ES-I3 (cell line): ENCODE measurements around the gene CXCR5.

Experiments
- H3K36me3 ChIP-seq: 2 replicates; pipeline ENCODE4 v1.6.1; 2013; ENCODE audit warnings: mild to moderate bottlenecking, low read length, control low read depth, moderate library complexity; ENCODE audit not compliant: insufficient read depth
- H3K4me1 ChIP-seq: 2 replicates; pipeline ENCODE4 v1.6.1; 2013; ENCODE audit warnings: mild to moderate bottlenecking, control low read depth, low read length; ENCODE audit not compliant: insufficient read depth
- H3K9ac ChIP-seq: 2 replicates; pipeline ENCODE4 v1.6.1; 2013; ENCODE audit warnings: low read depth, mild to moderate bottlenecking, low read length, moderate library complexity
- H3K9me3 ChIP-seq: 2 replicates; pipeline ENCODE4 v1.6.1; 2013; ENCODE audit warnings: mild to moderate bottlenecking, low read length, moderate library complexity; ENCODE audit not compliant: control insufficient read depth, insufficient read depth

CXCR5 gene

GRCh38 chr11:118856314-118856713 lies 27.4 kb upstream of the CXCR5 start:
- Histone ChIP-seq H3K9ac (no peak overlapping the region), H3K9me3 (no peaks in the 10 kb centered on the region), H3K36me3 (no peaks in the 10 kb centered on the region), H3K4me1 (no peaks in the 10 kb centered on the region; the same call in 1 of the 2 replicates)

- no peak overlapping the region for H3K9ac ChIP-seq
- H3K4me1 ChIP-seq: no peaks in the 10 kb centered on the region; the same call in 1 of the 2 replicates
Measured at GRCh38 chr11:118857385-118857784, 26.3 kb upstream of the CXCR5 start.

GRCh38 chr11:118859973-118860372 lies 23.7 kb upstream of the CXCR5 start:
- no peaks in the 10 kb centered on the region; the same call in 1 of the 2 replicates for H3K4me1 ChIP-seq

More at GRCh38 chr11:118857385-118857784, 26.3 kb upstream of the CXCR5 start:
- Histone ChIP-seq H3K9me3 (no peaks in the 10 kb centered on the region), H3K36me3 (no peaks in the 10 kb centered on the region)

GRCh38 chr11:118868659-118869058 lies 15.0 kb upstream of the CXCR5 start:
- no peaks in the 10 kb centered on the region for H3K9me3 ChIP-seq
- H3K4me1 ChIP-seq: peaks cover 14% of the 10 kb centered on the region; the same call in 1 of the 2 replicates
- no peak overlapping the region for H3K9ac ChIP-seq
- no peaks in the 10 kb centered on the region for H3K36me3 ChIP-seq

More at GRCh38 chr11:118859973-118860372, 23.7 kb upstream of the CXCR5 start:
- Histone ChIP-seq H3K36me3 (no peaks in the 10 kb centered on the region), H3K9me3 (no peaks in the 10 kb centered on the region), H3K9ac (no peak overlapping the region)

GRCh38 chr11:118870396-118871343 lies 13.0 kb upstream of the CXCR5 start:
- H3K9me3 ChIP-seq: no peaks in the 10 kb centered on the region
- H3K9ac ChIP-seq: no peak overlapping the region
- peaks cover 14% of the 10 kb centered on the region; the same call in 1 of the 2 replicates for H3K4me1 ChIP-seq
- no peaks in the 10 kb centered on the region for H3K36me3 ChIP-seq

GRCh38 chr11:118872403-118872821 lies 11.3 kb upstream of the CXCR5 start:
- H3K9me3 ChIP-seq: no peaks in the 10 kb centered on the region
- no peak overlapping the region for H3K9ac ChIP-seq
- peaks cover 14% of the 10 kb centered on the region; the same call in 1 of the 2 replicates for H3K4me1 ChIP-seq
- no peaks in the 10 kb centered on the region for H3K36me3 ChIP-seq

- Histone ChIP-seq H3K36me3 (no peaks in the 10 kb centered on the region), H3K9me3 (no peaks in the 10 kb centered on the region), H3K9ac (no peak overlapping the region), H3K4me1 (peaks cover 14% of the 10 kb centered on the region; the same call in 1 of the 2 replicates)
Measured at GRCh38 chr11:118873804-118874203, 9.9 kb upstream of the CXCR5 start.

GRCh38 chr11:118876286-118876685 lies 7.4 kb upstream of the CXCR5 start:
- Histone ChIP-seq H3K9ac (no peak overlapping the region), H3K9me3 (no peaks in the 10 kb centered on the region), H3K4me1 (no peaks in the 10 kb centered on the region)

GRCh38 chr11:118877487-118878162 lies 6.1 kb upstream of the CXCR5 start:
- no peak overlapping the region for H3K9ac ChIP-seq
- H3K4me1 ChIP-seq: no peaks in the 10 kb centered on the region
- no peaks in the 10 kb centered on the region for H3K36me3 ChIP-seq
- no peaks in the 10 kb centered on the region for H3K9me3 ChIP-seq

More at GRCh38 chr11:118876286-118876685, 7.4 kb upstream of the CXCR5 start:
- H3K36me3 ChIP-seq: no peaks in the 10 kb centered on the region

GRCh38 chr11:118878163-118878563 lies 5.5 kb upstream of the CXCR5 start:
- H3K4me1 ChIP-seq: no peaks in the 10 kb centered on the region

GRCh38 chr11:118881228-118881627 lies 2.5 kb upstream of the CXCR5 start:
- H3K4me1 ChIP-seq: no peaks in the 10 kb centered on the region

More at GRCh38 chr11:118878163-118878563, 5.5 kb upstream of the CXCR5 start:
- no peaks in the 10 kb centered on the region for H3K36me3 ChIP-seq
- H3K9ac ChIP-seq: no peak overlapping the region
- no peaks in the 10 kb centered on the region for H3K9me3 ChIP-seq

GRCh38 chr11:118882491-118882890 lies 1.2 kb upstream of the CXCR5 start:
- H3K4me1 ChIP-seq: peaks cover 3% of the 10 kb centered on the region; the same call in 1 of the 2 replicates

More at GRCh38 chr11:118881228-118881627, 2.5 kb upstream of the CXCR5 start:
- H3K9ac ChIP-seq: no peak overlapping the region
- H3K36me3 ChIP-seq: no peaks in the 10 kb centered on the region
- H3K9me3 ChIP-seq: no peaks in the 10 kb centered on the region

GRCh38 chr11:118883004-118883367 lies 706 bp upstream of the CXCR5 start:
- Histone ChIP-seq H3K4me1 (peaks cover 8% of the 10 kb centered on the region; the same call in 1 of the 2 replicates), H3K9ac (no peak overlapping the region), H3K9me3 (no peaks in the 10 kb centered on the region), H3K36me3 (no peaks in the 10 kb centered on the region)

More at GRCh38 chr11:118882491-118882890, 1.2 kb upstream of the CXCR5 start:
- H3K9me3 ChIP-seq: no peaks in the 10 kb centered on the region
- H3K9ac ChIP-seq: no peak overlapping the region
- no peaks in the 10 kb centered on the region for H3K36me3 ChIP-seq

- peaks cover 16% of the 10 kb centered on the region; the same call in 1 of the 2 replicates for H3K4me1 ChIP-seq
- no peaks in the 10 kb centered on the region for H3K36me3 ChIP-seq
- H3K9me3 ChIP-seq: no peaks in the 10 kb centered on the region
- no peak overlapping the region for H3K9ac ChIP-seq
Measured at GRCh38 chr11:118884875-118885274, 1.2 kb downstream of the CXCR5 start.
